GM12892 (cell line): ENCODE measurements around the gene SPATA6L.
"Not testable (repeated sequence)": the region's sequence is repeated elsewhere in the genome, so short reads cannot be mapped to it uniquely, and the experiment has no call there.

Experiments used
- DNase-seq: peaks from one replicate; pipeline ENCODE4 v3.0.0; 2011; ENCODE audit not compliant: insufficient read length
- FAIRE-seq: peaks from 2 replicates; lab custom pipeline; 2011; peaks lifted over from hg19 to GRCh38; lab: Jason Lieb, UNC
- POLR2A ChIP-seq: IDR thresholded peaks from 2 replicates; pipeline ENCODE4 v1.6.1; 2011; ENCODE audit warnings: low read depth, low read length, control low read depth
- POLR2AphosphoS5 ChIP-seq: IDR thresholded peaks from 2 replicates; pipeline ENCODE4 v1.6.1; 2011; ENCODE audit warnings: low read depth, low read length, control low read depth
- TAF1 ChIP-seq: IDR thresholded peaks from 2 replicates; pipeline ENCODE4 v1.6.1; 2011; ENCODE audit warnings: low read depth, mild to moderate bottlenecking, control low read depth, low read length, borderline replicate concordance

The SPATA6L gene

DNA sequence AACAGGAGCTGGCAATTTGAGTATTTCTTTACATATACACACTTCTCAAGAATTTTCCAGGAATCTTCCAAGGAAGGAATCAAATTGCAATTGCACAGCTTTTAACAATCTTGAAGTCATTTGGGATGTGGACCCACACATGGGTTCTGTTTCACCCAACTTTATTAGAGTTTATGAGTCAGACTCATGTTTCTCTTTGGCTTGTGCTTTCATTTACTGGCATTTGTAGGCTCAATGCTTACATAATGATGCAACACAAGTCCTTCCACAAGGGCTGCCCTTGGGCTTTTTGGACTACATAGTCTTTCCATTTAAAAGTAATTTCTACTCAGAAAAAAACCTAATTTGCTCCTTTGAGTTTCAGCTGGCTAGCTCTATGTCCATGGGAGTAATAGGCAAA is 8.5 kb upstream of the SPATA6L start:
- no peak for DNase-seq
- no peak for FAIRE-seq
- TF ChIP-seq TAF1: no peak
- no peak for TF ChIP-seq POLR2A
- no peak for TF ChIP-seq POLR2AphosphoS5

DNA sequence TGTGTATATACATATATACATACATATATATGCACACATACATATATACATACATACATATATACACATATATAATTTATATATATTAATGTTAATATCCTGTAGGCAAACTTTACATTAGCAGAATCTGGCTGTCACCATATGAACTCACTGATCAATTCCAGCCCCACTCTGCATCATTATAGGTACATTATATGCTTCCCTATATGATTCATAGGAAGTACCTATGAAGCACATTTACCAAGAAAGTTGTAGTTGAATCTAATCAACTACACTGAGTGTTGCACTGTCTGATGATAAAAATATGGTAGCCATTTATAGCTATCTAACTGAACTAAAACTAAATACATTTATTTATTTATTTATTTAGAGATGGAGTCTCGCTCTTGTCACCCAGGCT is 5.5 kb upstream of the SPATA6L start:
- TF ChIP-seq POLR2A (no peak), POLR2AphosphoS5 (no peak), TAF1 (no peak)
- DNase-seq (no peak), FAIRE-seq (no peak)

DNA sequence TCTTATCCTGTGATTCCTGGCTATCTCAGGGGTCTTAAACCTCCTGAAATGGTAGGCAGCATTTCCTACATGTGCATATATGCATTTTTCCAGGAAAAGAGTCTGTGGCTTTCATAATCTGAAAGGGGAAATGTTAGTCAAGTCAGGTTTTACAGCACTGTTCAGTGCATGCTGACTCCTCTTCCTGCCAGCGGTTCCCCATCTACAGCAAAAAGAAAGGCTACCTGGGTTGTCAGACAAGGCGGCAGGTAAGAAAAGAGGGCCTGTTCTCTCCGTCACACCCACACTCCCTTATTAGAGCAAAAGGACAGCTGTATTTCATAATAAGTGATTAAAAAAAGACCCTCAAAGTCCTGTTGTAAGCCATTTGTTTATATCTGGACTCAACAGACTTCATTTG is 4.3 kb upstream of the SPATA6L start:
- TF ChIP-seq TAF1 (no peak), POLR2A (no peak), POLR2AphosphoS5 (no peak)
- DNase-seq: no peak

DNA sequence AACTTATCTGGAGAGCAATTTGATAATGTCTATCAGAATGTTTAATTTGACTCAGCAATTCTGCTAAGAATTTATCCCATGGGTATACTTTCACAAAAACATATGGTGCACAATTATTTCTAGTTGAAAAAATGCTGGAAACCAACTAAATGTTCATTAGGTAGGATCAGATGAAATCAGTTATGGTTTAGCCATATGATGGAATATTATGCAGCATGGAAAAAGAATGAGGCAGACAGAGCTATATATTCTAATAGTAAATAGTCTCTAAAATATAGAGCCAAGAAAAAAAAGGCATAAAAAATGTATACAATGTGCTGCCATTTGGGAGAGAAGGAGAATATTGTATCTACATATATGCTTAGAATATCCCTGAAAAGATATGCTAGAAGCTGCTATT is 3.6 kb upstream of the SPATA6L start:
- FAIRE-seq (no peak), DNase-seq (no peak)
- no peak for TF ChIP-seq TAF1
- TF ChIP-seq POLR2A: no peak
- no peak for TF ChIP-seq POLR2AphosphoS5

More for the DNA sequence above, 4.3 kb upstream of the SPATA6L start:
- no peak for FAIRE-seq

DNA sequence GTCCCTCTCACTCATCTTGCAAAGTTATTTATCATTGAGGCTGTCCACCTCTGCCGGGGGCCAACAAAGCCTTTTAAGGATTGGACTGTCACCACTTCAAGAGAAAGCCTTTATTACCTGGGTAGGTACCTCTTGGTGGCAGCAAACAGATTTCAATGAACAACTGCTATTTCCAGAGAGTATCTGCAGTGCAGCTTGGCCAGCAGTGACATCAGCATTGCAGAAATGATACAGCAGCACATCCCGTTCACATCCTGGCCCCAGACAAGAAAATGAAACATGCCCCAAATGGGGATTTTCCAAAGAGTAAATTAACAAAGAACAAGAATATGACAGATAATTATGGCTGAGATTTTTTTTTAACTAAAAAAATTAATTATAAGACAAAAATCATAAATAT is 2.3 kb upstream of the SPATA6L start:
- TF ChIP-seq POLR2AphosphoS5: no peak
- DNase-seq (no peak), FAIRE-seq (peak; percentile 56)

GRCh38 chr9:4667681-4668080 is 1.4 kb upstream of the SPATA6L start:
- no peak for TF ChIP-seq POLR2AphosphoS5
- TF ChIP-seq POLR2A: no peak
- no peak for TF ChIP-seq TAF1
- peak; percentile 83 for FAIRE-seq
- DNase-seq: no peak

GRCh38 chr9:4665357-4665756 is 923 bp downstream of the SPATA6L start:
- no peak for FAIRE-seq
- DNase-seq: no peak
- TF ChIP-seq POLR2A (no peak), POLR2AphosphoS5 (no peak), TAF1 (no peak)

DNA sequence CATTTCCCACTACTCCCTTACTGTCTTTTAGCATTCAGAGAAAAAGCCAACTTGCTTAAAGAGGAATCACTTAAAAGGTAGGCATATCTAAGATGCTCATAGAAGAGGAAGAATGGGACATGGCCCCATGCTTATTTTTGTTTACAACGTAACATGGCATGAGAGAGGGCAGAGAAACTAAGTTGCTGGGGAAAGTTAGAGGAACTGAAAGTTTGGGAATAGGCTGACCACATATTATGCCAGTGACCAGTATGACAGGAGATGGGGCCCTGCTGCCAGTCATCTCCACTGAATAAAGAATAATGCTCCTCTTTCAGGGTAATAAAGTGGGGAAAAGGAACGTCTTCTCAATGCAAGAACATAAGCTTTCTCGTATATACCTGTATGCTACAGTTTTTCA is 2.3 kb downstream of the SPATA6L start:
- DNase-seq (no peak), FAIRE-seq (peak; percentile 53)
- TF ChIP-seq POLR2AphosphoS5: no peak
- TF ChIP-seq TAF1: no peak
- TF ChIP-seq POLR2A: no peak

DNA sequence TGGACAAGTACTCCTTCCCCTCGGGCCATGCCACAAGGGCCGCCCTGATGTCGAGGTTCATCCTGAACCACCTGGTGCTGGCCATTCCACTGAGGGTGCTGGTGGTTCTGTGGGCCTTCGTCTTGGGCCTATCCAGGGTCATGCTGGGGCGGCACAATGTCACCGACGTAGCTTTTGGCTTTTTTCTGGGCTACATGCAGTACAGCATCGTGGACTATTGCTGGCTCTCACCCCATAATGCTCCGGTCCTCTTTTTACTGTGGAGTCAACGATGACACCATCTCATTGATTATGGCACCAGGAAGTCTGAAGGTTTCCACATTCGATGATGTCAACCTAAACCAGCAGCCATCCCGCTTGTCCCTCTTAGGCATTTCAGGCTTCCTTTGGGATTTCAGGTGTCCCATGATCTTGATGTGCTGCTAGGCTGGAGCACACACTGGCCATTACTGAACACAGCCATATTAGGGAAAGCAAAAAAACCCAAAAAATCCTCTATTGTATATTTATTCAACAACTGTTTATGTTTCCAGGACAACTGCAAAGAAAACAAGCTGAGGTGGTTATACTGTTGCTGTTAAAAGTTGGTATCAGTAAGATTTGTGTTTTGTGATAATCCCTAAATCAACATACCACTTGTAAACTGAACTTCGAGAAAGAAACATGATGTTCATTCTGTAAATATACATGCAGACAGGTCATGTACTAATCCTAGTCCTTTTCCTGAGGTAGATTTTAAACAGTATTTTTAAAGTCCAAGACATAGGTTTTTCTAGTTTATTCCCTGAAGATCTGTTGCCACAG is 3.1 kb downstream of the SPATA6L start:
- FAIRE-seq (peak; percentile 65), DNase-seq (no peak)
- TF ChIP-seq POLR2AphosphoS5: no peak
- no peak; the same call in 1 of the 2 replicates for TF ChIP-seq POLR2A
- TF ChIP-seq TAF1: no peak

DNA sequence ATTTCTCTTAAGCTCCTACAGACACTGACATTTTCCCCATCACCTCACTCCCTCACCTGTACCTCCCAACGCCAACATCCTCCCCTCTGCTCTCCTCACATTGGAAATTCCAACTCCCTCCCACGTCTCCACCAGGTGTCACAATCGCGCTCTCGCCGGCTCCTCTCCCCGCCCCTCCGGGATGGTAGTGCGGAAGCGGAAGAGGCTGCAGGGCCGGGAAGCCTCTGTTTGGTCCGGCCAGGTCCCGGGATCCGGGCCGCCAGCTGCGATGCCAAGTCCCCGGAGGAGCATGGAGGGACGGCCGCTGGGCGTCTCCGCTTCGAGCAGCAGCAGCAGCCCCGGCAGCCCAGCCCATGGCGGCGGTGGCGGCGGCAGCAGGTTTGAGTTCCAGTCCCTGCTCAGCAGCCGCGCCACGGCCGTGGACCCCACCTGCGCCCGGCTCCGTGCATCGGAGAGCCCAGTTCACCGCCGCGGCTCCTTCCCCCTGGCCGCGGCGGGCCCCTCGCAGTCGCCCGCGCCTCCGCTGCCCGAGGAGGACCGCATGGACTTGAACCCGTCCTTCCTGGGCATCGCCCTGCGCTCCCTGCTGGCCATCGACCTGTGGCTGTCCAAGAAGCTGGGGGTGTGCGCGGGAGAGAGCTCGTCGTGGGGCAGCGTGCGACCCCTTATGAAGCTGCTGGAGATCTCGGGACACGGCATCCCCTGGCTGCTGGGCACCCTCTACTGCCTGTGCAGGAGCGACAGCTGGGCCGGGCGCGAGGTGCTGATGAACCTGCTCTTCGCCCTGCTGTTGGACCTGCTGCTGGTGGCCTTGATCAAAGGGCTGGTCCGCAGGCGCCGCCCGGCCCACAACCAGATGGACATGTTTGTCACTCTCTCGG is 3.9 kb downstream of the SPATA6L start, which contains the start of gene PLPP6:
Gene PLPP6 (plus strand): TSS at position 187 of the 881 bp plus-strand sequence. CDS start 82 bp downstream, at position 269.
- FAIRE-seq (peak; percentile 86), DNase-seq (peak; percentile 59)
- peak; percentile 57 for TF ChIP-seq POLR2AphosphoS5
- peak; percentile 70; the same call in 1 of the 2 replicates for TF ChIP-seq POLR2A
- TF ChIP-seq TAF1: no peak

- FAIRE-seq (no peak), DNase-seq (no peak)
- TF ChIP-seq TAF1 (no peak), POLR2A (no peak), POLR2AphosphoS5 (no peak)
These were observed 4.7 kb downstream of the SPATA6L start for GRCh38 chr9:4661611-4662010.

GRCh38 chr9:4661165-4661564 is 5.1 kb downstream of the SPATA6L start:
- TF ChIP-seq POLR2A (no peak), TAF1 (no peak), POLR2AphosphoS5 (no peak)
- DNase-seq (no peak), FAIRE-seq (peak; percentile 14)

DNA sequence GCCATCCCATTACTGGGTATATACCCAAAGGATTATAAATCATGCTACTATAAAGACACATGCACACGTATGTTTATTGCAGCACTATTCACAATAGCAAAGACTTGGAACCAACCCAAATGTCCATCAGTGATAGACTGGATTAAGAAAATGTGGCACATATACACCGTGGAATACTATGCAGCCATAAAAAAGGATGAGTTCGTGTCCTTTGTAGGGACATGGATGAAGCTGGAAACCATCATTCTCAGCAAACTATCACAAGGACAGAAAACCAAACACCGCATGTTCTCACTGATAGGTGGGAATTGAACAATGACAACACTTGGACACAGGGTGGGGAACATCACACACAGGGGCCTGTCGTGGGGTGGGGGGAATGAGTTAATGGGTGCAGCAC is 5.6 kb downstream of the SPATA6L start:
- FAIRE-seq: not testable (repeated sequence)

More for the DNA sequence above, 5.6 kb downstream of the SPATA6L start:
- DNase-seq: not testable (repeated sequence)
